Measurements from ENCODE around the gene AHDC1.
"Not testable (repeated sequence)": the region's sequence is repeated elsewhere in the genome, so short reads cannot be mapped to it uniquely, and the experiment has no call there.

Gene AHDC1

DNA sequence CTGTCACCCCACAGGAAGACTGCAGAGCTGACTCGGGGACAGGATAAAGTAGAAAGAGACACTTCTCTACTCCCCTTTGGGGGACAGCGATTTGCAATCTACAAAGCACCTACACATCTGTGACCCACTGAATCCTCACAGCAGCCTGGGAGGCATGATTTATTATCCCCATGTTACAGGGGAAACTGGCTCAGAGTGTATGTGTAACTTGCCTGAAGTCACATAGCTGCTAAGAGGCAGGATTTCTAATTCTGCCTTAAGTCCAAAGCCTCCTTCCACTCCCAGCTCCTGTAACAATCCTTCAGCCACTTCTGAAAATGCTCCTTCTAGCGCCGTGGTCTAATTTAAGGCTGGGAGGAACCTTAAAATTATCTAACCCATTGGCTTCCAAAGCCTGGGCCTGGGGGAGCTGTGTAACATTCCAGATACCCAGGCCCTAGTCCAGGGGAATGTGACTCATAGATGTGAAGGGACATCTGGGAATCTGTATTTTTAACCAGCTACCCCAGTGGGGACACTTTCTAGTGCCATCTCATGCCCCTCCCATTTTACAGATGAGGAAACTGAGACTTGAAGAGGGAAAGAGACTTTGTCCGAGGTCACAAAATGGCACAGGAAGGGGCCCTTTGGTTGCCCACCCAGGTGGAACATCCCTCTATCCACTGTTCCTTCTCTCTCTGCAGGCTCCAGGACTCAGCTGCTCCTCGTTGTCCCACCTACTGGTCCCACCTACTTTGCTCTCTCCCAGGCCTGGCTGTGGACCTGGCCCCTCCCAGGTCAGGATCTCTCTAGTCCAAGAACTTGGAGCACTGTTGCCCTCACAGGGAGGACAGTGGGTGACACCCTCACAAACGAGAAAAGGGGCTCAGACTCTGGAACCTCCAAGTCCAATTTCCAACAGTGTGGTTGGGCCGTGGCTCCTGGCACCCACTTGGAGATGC, 48.9 kb downstream of the AHDC1 start:
- Histone ChIP-seq H2AFZ (ENCODE audit: low read depth, low read length) (no peak overlapping the region), H3K4me1 (ENCODE audit: insufficient read depth, low read length) (peaks cover 31% of the 10 kb centered on the region)

DNA sequence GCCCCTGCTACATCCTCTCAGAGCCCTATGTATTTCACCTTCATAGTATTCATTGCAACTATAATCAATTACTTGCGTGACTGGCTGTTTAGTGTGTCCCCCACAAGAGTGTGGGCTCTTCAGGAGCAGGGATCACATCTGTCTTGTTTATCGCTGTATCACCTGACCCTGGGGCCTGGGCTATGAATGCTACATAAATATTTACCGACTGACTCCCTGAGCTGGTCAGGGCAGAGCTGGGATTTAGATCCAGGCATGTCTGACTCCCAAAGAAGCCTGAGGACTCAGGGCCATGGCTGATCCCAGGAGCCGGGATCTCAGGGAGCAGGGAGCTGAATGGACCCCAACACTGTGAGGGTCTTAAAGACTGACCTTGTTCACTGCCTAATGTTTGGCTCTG, 49.7 kb downstream of the AHDC1 start:
- no peaks in the 10 kb centered on the region for H3K27me3 ChIP-seq (ENCODE audit: insufficient read depth, low read length)
- no peak overlapping the region for H3K4me3 ChIP-seq (ENCODE audit: low read length)
- H2AFZ ChIP-seq (ENCODE audit: low read depth, low read length) = no peak overlapping the region
- peaks cover 12% of the 10 kb centered on the region for H3K9me3 ChIP-seq (ENCODE audit: low read length)
- H3K36me3 ChIP-seq (ENCODE audit: insufficient read depth, low read length) = peaks cover 45% of the 10 kb centered on the region
- peaks cover 24% of the 10 kb centered on the region for H3K4me1 ChIP-seq (ENCODE audit: insufficient read depth, low read length)

More for the DNA sequence above, 48.9 kb downstream of the AHDC1 start:
- Histone ChIP-seq H3K9me3 (ENCODE audit: low read length) (peaks cover 12% of the 10 kb centered on the region), H3K36me3 (ENCODE audit: insufficient read depth, low read length) (peaks cover 39% of the 10 kb centered on the region), H3K27me3 (ENCODE audit: insufficient read depth, low read length) (no peaks in the 10 kb centered on the region), H3K4me3 (ENCODE audit: low read length) (no peak overlapping the region)

DNA sequence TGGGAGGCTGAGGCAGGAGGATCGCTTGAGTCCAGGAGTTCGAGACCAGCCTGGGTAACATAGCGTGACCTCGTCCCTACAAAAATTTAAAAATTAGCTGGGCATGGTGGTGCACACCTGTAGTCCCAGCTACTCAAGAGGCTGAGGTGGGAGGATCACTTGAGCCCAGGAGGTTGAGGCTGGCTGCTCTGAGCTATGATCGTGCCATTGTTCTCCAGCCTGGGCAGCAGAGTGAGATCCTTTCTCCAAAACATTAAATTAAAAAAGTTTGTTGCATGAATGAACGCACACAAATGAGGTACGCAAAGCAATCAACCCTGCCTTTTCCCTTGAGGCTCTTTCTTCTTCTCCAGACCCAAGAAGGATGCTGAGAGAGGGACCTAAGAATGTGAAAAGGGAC, 50.1 kb downstream of the AHDC1 start:
- H3K9me3 ChIP-seq (ENCODE audit: low read length) = peaks cover 12% of the 10 kb centered on the region
- H3K36me3 ChIP-seq (ENCODE audit: insufficient read depth, low read length) = peaks cover 50% of the 10 kb centered on the region
- H3K4me3 ChIP-seq (ENCODE audit: low read length); H3K27me3 ChIP-seq (ENCODE audit: insufficient read depth, low read length); H2AFZ ChIP-seq (ENCODE audit: low read depth, low read length): not testable (repeated sequence)
- H3K4me1 ChIP-seq (ENCODE audit: insufficient read depth, low read length) = peaks cover 24% of the 10 kb centered on the region

DNA sequence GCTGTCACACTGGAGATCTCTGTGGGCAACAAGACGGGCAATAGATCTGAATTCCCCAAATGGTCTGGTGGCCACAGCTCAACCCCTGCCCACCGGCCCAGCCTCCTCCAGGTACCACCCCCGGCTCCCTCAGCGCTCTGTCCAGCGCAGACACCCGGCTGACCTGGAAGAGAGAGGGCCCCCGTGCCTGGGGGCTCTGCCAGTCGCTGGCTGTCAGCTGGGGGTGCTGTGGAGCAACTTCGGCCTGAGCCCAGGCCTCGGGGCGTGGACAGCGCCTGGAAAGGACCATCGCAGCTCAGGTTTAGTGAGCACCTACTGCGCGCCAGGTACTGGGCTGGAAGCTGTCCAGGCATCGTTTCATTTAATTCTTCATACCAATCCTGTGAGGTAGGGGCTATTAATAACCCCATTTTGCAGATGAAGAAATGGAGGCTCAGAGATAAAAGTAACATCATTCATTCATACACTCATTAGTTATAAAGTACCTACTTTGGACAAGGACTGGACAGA, 51.0 kb downstream of the AHDC1 start:
- Histone ChIP-seq H3K27me3 (ENCODE audit: insufficient read depth, low read length) (no peaks in the 10 kb centered on the region), H3K4me1 (ENCODE audit: insufficient read depth, low read length) (peaks cover 22% of the 10 kb centered on the region), H3K4me3 (ENCODE audit: low read length) (no peak overlapping the region), H2AFZ (ENCODE audit: low read depth, low read length) (no peak overlapping the region), H3K36me3 (ENCODE audit: insufficient read depth, low read length) (peaks cover 58% of the 10 kb centered on the region), H3K9me3 (ENCODE audit: low read length) (peaks cover 12% of the 10 kb centered on the region)

DNA sequence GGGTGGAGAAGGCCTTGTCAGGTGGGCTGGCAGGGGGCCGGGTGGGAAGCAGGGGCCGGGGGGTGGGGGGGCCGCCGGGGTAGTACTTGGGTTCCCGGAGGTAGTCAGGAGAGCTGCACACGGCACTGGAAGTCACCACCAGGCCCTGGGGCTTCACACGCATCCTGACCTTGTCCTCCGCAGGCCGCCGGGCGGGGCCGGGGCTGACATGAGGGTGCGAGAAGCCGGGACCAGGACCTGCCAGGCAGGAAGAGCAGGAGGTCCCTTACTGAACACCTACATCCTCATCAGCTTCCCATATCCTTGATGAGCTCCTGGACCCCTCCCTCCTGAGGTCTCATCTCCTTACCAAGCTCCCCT, 52.0 kb downstream of the AHDC1 start:
- Histone ChIP-seq H3K9me3 (ENCODE audit: low read length) (peaks cover 12% of the 10 kb centered on the region), H3K4me3 (ENCODE audit: low read length) (no peak overlapping the region), H3K27me3 (ENCODE audit: insufficient read depth, low read length) (no peaks in the 10 kb centered on the region), H3K4me1 (ENCODE audit: insufficient read depth, low read length) (peaks cover 12% of the 10 kb centered on the region), H3K36me3 (ENCODE audit: insufficient read depth, low read length) (peaks cover 68% of the 10 kb centered on the region), H2AFZ (ENCODE audit: low read depth, low read length) (no peak overlapping the region)

DNA sequence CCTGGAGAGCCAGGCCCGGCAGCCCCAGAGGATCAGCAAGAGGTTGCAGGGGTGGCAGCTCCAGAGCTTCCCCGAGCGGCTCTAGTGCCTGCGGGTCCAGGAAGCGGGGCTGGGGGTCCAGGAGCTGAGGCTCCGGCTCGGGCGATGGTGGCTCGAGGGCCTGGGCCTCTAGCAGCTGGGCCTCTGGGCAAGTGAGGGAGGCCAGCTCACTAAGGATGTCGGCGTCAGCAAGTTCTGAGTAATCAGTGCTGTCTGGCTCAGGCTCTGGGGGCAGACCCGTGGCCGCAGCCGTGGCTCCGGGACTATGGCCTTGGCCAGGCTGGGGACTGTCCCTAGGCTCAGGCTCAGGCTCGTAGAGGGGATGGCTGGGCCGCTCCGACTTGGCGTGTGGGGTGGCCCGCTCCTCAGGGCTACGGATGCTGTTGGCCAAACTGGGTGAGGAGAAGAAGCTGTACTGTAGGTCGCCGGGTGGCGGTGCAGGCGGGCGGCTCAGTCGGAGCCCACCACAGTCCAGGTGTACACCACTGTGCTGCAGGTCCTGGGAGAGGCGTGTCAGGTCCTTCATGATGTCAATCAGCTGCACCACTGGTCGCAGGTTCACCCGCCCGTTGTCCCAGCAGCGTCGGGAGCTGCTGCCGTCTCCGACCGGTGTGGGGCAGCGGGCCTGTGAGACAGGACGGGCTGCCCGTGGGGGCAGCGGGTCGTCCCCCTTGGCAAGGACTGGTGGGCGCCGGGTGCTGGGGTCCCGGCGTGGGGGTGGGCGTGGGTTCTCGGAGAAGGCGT, 52.6 kb downstream of the AHDC1 start:
- Histone ChIP-seq H3K36me3 (ENCODE audit: insufficient read depth, low read length) (peaks cover 73% of the 10 kb centered on the region), H3K4me3 (ENCODE audit: low read length) (no peak overlapping the region), H3K4me1 (ENCODE audit: insufficient read depth, low read length) (peaks cover 7% of the 10 kb centered on the region), H2AFZ (ENCODE audit: low read depth, low read length) (no peak overlapping the region), H3K27me3 (ENCODE audit: insufficient read depth, low read length) (no peaks in the 10 kb centered on the region), H3K9me3 (ENCODE audit: low read length) (peaks cover 12% of the 10 kb centered on the region)

DNA sequence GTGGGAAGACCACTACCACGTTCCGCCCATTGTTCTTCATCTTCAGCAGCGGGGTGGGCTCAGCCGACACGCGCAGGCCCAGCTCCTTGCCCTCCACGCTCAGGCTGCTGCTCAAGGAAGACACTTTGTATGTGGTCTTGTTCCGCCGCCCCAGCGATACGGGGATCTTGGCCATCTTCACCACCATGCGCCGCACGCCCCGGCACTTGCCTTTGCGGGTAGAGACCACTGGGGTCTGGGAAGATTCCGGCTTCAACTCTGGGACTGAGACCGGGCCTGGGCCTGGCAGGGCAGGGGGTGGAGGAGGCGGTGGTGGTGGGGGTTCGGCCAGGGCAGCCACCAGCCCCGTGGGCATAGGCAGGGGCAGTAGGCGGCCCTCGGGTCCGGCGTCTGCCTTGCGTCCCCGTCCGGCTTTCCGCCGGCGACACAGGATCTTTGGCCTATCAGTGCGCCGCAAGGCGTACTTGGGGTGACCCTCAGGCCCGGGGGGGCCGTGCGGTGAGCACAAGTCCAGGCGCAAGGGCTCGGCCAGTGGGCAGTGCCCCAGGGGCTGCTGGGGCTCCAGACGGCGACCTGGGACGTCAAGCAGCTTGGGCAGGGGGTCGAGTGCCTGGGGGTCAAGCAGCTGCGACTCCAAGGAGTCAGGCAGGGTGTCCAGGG, 53.3 kb downstream of the AHDC1 start:
- no peak overlapping the region for H2AFZ ChIP-seq (ENCODE audit: low read depth, low read length)
- H3K4me1 ChIP-seq (ENCODE audit: insufficient read depth, low read length) = peaks cover under 1% of the 10 kb centered on the region
- H3K9me3 ChIP-seq (ENCODE audit: low read length) = peaks cover 12% of the 10 kb centered on the region
- no peak overlapping the region for H3K4me3 ChIP-seq (ENCODE audit: low read length)
- H3K27me3 ChIP-seq (ENCODE audit: insufficient read depth, low read length) = no peaks in the 10 kb centered on the region
- peaks cover 76% of the 10 kb centered on the region for H3K36me3 ChIP-seq (ENCODE audit: insufficient read depth, low read length)

DNA sequence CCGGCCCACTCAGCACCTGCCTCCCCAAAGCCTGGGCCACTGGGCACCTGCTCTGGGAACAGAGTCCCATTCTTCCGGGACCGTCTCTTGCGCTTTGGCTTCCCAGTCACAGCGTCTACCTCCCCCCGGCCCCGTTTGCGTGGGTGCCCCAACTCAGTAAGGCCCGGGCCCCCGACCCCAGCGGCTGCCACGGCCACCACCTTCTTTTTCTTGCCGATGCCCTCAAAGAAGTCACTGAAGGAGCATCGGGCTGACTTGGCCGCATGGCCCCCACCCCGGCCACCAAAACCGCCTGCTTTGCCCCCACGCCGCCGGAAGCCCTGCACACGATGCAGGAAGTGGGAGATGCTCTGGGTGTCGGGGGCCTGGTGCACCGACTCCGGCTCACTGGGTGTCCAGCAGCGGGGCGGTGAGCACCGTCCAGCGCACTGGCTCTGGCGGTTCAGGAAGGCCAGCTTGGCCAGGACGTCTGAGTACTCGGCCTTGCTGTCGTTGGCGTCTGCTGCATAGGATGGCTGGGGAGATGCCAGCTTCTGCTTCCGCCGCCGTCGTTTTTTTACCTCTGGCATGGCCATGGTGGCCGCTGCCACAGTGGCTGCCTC, 54.0 kb downstream of the AHDC1 start:
- H3K4me1 ChIP-seq (ENCODE audit: insufficient read depth, low read length) = no peaks in the 10 kb centered on the region
- no peak overlapping the region for H3K4me3 ChIP-seq (ENCODE audit: low read length)
- peaks cover 12% of the 10 kb centered on the region for H3K9me3 ChIP-seq (ENCODE audit: low read length)
- H3K36me3 ChIP-seq (ENCODE audit: insufficient read depth, low read length) = peaks cover 81% of the 10 kb centered on the region
- H3K27me3 ChIP-seq (ENCODE audit: insufficient read depth, low read length) = no peaks in the 10 kb centered on the region
- no peak overlapping the region for H2AFZ ChIP-seq (ENCODE audit: low read depth, low read length)

DNA sequence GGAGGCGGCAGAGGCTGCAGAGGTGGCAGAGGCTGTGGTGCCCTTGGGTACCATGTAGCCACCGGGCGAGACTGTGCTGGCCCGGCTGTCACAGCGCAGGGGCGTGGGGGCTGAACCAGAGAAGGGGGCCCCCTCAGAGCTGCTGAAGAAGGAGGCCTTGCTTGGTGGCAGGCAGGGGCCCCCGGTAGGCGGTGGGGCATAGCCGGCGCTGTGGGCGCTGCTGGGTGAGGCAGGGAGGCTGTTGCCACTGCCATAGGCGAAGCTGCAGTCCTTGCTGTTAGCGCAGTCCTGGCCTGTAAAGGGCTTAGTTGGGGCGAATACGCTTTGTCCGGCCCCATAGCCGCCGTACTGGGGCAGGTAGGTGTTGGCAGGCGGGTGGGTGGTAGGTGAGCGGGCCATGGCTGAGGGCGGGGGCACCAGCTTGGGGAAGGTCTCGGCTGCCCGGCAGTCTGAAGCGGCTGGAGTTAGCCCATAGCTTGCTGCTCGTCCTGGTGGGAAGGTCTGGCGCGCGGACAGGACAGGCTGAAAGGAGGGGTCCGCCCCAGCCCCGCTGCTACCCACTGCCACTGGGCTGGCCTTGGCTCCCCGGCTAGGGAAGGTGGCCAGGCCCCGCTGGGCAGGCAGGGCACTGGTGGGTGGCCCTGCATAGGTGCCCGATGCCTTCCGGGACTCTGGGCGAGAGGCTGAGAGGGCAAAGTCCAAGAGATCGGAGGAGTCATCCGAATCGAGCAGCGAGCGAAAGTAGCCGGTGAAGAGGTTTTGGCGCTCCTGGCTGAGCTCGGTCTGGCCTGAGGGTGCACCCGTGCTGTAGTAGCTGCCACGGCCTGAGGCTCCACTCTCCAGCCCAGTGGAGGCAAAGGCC, 54.9 kb downstream of the AHDC1 start:
- Histone ChIP-seq H3K36me3 (ENCODE audit: insufficient read depth, low read length) (peaks cover 82% of the 10 kb centered on the region), H3K9me3 (ENCODE audit: low read length) (peaks cover 12% of the 10 kb centered on the region), H2AFZ (ENCODE audit: low read depth, low read length) (no peak overlapping the region), H3K4me3 (ENCODE audit: low read length) (no peak overlapping the region), H3K4me1 (ENCODE audit: insufficient read depth, low read length) (no peaks in the 10 kb centered on the region), H3K27me3 (ENCODE audit: insufficient read depth, low read length) (no peaks in the 10 kb centered on the region)

DNA sequence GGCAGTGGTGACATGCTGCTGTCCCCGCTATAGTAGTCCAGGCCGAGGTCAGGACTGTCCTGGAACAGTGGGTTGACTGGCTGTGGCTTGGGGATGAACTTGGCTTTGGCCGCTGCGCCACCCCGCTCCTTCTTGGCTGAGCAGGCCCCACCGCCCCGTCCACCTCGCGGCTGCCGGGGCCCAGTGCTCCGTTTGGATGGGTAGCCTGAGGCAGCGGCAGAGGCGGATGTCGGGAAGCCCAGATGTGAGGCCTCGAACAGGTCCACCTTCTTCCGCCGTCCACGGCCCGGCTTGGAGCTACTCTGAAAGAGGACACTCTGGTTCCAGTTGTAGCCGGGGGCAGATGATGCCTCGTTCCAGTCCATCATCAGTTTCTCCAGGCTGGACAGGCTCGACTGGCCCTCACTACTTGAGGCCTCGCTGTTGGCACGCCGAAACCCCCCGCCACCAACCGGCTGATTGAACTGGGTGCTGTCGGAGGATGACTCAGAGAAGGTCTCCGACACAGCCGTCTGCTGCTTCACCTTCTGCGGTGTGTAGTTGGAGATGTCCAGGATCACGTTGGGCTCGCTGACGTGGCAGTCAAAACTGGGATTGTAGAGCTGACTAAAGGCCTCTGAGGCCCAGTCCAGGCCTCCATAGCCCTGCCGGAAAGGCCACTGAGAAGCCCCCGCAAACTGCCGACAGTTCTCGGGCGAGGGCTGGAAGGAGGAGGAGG, 55.6 kb downstream of the AHDC1 start:
- Histone ChIP-seq H2AFZ (ENCODE audit: low read depth, low read length) (no peak overlapping the region), H3K36me3 (ENCODE audit: insufficient read depth, low read length) (peaks cover 75% of the 10 kb centered on the region)

DNA sequence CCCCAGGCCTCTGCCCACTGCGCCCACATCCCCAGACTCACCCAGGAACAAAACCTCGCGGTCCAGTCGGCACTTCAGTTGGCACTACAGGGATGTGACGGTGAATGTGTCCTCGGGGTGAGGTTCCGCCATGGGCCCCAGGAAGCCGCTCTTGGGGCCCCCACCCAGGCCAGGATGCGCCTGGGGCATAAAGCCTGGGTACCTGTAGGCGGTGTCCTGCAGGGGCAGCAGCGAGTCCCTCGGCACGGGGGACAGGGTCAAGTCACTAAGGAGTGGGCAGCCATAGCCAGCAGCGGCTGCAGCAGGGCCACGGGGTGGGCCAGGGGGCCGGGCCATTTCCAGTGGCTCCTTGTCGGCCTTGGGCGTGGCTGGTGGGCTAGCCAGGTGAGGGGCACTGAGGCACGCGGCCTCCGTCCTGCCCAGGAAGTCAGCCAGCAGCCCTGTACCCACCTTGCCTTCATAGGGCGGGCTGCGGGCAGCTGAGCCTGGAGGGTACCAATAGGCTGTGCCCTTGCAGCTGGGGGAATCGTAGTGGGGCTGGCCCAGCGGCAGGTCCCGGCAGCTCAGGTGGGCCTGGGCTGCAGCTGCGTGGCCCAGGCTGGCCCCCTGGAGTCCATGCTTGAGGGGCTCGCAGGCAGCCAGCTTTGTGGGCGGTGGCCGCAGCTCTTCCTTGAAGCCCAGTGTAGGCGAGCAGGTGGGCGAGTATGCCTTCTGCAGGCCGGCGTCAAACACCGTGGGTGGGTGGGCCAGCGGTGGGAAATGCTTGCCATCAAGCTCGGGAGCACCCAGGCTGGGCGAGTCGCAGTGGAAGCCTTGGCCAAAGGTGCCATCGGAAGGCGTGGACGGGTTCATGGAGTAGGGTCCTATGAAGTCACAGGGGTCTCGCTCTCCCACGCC, 56.5 kb downstream of the AHDC1 start:
- Histone ChIP-seq H3K27me3 (ENCODE audit: insufficient read depth, low read length) (no peaks in the 10 kb centered on the region), H2AFZ (ENCODE audit: low read depth, low read length) (no peak overlapping the region), H3K9me3 (ENCODE audit: low read length) (peaks cover 12% of the 10 kb centered on the region), H3K4me1 (ENCODE audit: insufficient read depth, low read length) (peaks cover 13% of the 10 kb centered on the region), H3K4me3 (ENCODE audit: low read length) (no peak overlapping the region), H3K36me3 (ENCODE audit: insufficient read depth, low read length) (peaks cover 67% of the 10 kb centered on the region)

More for the DNA sequence above, 55.6 kb downstream of the AHDC1 start:
- Histone ChIP-seq H3K4me1 (ENCODE audit: insufficient read depth, low read length) (peaks cover 4% of the 10 kb centered on the region), H3K4me3 (ENCODE audit: low read length) (no peak overlapping the region), H3K9me3 (ENCODE audit: low read length) (peaks cover 12% of the 10 kb centered on the region), H3K27me3 (ENCODE audit: insufficient read depth, low read length) (no peaks in the 10 kb centered on the region)

Data from neuron (in vitro differentiated cells).